GM12878 (cell line): ENCODE measurements around the gene AP2A2.

Experiments used
- BACH1 ChIP-seq: fragments of 450-650 bp; IDR thresholded peaks from 2 replicates; pipeline ENCODE4 v1.6.1; 2017; ENCODE audit warnings: mild to moderate bottlenecking, borderline replicate concordance
- CTCF ChIP-seq, 3 experiments: IDR thresholded peaks in 2 of 3; conservative IDR thresholded peaks in 1 of 3; 2 replicates each; pipeline ENCODE4 v1.5.1; 2011; ENCODE audit warnings: low read depth in 3 of 3, low read length in 3 of 3, mild to moderate bottlenecking in 3 of 3, control low read depth in 2 of 3, moderate library complexity in 2 of 3, inconsistent platforms in 1 of 3, mixed read lengths in 1 of 3; ENCODE audit not compliant: control insufficient read depth in 2 of 3, insufficient read depth in 1 of 3; ENCODE audit errors: extremely low read depth in 1 of 3
- EGR1 ChIP-seq, 2 experiments: IDR thresholded peaks; 1 replicate in 1 of 2; 2 replicates in 1 of 2; pipeline ENCODE4 v1.6.1; 2011 to 2012; ENCODE audit warnings: low read depth in 2 of 2, low read length in 2 of 2, borderline replicate concordance in 1 of 2, mild to moderate bottlenecking in 1 of 2, moderate library complexity in 1 of 2
- NFIC ChIP-seq: IDR thresholded peaks from 2 replicates; pipeline ENCODE4 v1.6.1; 2012; ENCODE audit warnings: low read depth, mild to moderate bottlenecking, inconsistent platforms, low read length, moderate library complexity
- NR2C2 ChIP-seq: IDR thresholded peaks from 2 replicates; pipeline ENCODE4 v1.6.1; 2011; ENCODE audit warnings: borderline replicate concordance, low read depth; ENCODE audit not compliant: control insufficient read depth, insufficient read length
- POLR2AphosphoS5 ChIP-seq: IDR thresholded peaks from 2 replicates; pipeline ENCODE4 v1.6.1; 2011; ENCODE audit warnings: mild to moderate bottlenecking, low read length, inconsistent platforms
- RBBP5 ChIP-seq: fragments of 200-600 bp; sonication (generic); conservative IDR thresholded peaks from 2 replicates; pipeline ENCODE4 v1.6.1; 2016
- SIX5 ChIP-seq: IDR thresholded peaks from 2 replicates; pipeline ENCODE4 v1.6.1; 2011; ENCODE audit warnings: mild to moderate bottlenecking, low read depth, low read length, moderate library complexity; ENCODE audit not compliant: severe bottlenecking
- SMC3 ChIP-seq: IDR thresholded peaks from 2 replicates; pipeline ENCODE4 v1.6.1; 2011; ENCODE audit warnings: low read length, improper control_type of control experiment, borderline replicate concordance
- SREBF2 ChIP-seq: IDR thresholded peaks from 2 replicates; pipeline ENCODE4 v1.6.1; 2012; ENCODE audit warnings: mild to moderate bottlenecking, low read length
- TBL1XR1 ChIP-seq: IDR thresholded peaks from 2 replicates; pipeline ENCODE4 v1.6.1; 2012; ENCODE audit warnings: low read depth, low read length, improper control_type of control experiment
- TCF7 ChIP-seq: IDR thresholded peaks from 2 replicates; pipeline ENCODE4 v1.6.1; 2014; ENCODE audit warnings: antibody characterized with exemption, borderline replicate concordance

DNA sequence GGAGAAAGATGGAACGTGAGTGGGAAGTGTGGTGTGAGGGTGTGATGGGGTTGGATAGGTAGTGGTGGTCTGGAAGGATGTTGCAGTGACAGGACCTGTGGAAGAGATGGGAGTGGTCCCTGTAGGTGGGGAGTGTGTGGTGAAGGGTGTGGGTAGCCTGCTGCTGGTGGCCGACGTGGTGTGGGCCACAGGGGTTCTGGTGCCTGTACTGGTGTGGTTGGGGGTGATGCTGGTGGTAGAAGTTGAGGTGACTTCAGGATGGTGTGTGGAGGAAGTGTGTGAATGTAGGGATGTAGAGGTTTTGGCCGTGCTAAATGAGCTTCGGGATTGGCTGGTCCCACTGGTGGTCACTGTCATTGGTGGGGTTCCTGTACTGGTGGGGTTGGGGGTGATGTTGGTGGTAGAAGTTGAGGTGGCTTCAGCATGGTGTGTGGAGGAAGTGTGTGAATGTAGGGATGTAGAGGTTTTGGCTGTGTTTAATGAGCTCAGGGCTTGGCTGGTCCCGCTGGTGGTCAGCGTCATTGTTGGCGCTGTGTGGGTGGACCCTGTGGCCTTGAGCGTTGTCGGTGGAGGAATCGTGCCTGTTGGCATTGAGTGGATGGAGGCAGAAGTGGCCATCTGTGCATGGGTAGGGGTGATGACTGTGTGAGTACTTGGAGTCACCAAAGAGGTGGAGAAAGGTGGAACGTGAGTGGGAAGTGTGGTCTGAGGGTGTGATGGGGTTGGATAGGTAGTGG is 91.8 kb downstream of the AP2A2 start:
- TF ChIP-seq RBBP5 = no peak
- TF ChIP-seq SIX5 = no peak
- TF ChIP-seq BACH1 = no peak
- TF ChIP-seq EGR1 (IDR thresholded peaks at IDR 0.05; ENCODE audit: borderline replicate concordance in 1 of 2, low read depth in 2 of 2, low read length in 2 of 2) = no peak
- TF ChIP-seq SMC3 = no peak
- no peak for TF ChIP-seq TCF7
- TF ChIP-seq CTCF (IDR thresholded peaks at IDR 0.05 in 2 of 3, conservative IDR thresholded peaks at IDR 0.05 in 1 of 3; ENCODE audit: control insufficient read depth in 2 of 3, extremely low read depth in 1 of 3, insufficient read depth in 1 of 3, low read depth in 3 of 3, low read length in 3 of 3) = no peak
- TF ChIP-seq TBL1XR1 = no peak
- TF ChIP-seq NFIC = no peak
- TF ChIP-seq SREBF2 = no peak
- no peak for TF ChIP-seq NR2C2
- TF ChIP-seq POLR2AphosphoS5 = no peak
